GM19239 (cell line): ENCODE data around the gene FRY.
"Not testable (repeated sequence)": the region's sequence is repeated elsewhere in the genome, so short reads cannot be mapped to it uniquely, and the experiment has no call there.

Experiments
- DNase-seq: peaks from one replicate; pipeline ENCODE4 v3.0.0; 2011; ENCODE audit warnings: low spot score; ENCODE audit not compliant: insufficient read length
- FAIRE-seq: peaks from 2 replicates; lab custom pipeline; 2011; peaks lifted over from hg19 to GRCh38; lab: Jason Lieb, UNC

Gene FRY

DNA sequence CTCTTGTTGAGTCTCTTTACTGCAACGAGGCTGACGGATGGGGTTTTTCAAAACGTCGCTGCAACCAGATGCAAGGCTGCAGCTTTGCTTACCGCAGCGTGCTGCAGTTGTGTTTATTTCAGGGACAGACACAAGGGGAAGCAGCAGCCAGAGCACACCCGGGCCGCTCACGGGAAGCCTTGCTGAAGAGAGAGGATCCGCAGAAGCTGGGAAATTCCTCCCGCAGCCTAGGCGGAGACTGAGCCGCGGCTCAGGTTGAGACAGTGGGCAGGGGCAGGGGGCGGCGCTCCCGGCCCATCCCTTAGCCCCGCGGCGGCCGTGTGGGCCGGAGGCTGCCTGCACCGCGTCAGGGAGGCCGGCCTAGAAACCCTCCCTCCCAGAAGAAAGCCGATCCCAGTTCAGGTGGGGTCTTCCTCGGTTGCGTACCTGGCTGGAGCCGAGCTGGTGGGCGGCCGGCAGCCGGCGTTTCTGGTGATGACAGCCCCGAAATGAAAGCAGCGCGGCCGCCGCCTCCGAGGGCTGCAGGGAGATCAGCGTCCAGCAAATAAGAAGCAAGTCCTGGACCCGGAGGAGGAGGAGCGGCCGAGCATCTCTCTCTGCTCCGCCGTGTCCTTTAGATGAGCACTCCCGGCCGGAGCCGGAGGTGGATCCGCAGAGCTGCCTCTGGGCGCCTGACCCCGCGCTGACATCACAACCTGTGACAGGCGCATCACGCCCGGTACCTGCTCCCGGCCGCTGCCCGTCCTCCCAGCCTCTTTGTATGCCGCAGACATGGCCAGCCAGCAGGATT lies at the start of gene FRY:
TSS of gene FRY (plus strand) at position 750 of the 790 bp plus-strand sequence. CDS start at position 772, 22 bp downstream.
- DNase-seq (peak; percentile 30), FAIRE-seq (peak; percentile 76)

GRCh38 chr13:31982124-31982523 lies 49.5 kb upstream of the FRY start:
- FAIRE-seq = no peak
- DNase-seq = no peak

- FAIRE-seq (no peak), DNase-seq (no peak)
Measured at GRCh38 chr13:31982540-31982939, 49.0 kb upstream of the FRY start.

GRCh38 chr13:31983696-31984095 lies 47.9 kb upstream of the FRY start:
- DNase-seq, FAIRE-seq: not testable (repeated sequence)

DNA sequence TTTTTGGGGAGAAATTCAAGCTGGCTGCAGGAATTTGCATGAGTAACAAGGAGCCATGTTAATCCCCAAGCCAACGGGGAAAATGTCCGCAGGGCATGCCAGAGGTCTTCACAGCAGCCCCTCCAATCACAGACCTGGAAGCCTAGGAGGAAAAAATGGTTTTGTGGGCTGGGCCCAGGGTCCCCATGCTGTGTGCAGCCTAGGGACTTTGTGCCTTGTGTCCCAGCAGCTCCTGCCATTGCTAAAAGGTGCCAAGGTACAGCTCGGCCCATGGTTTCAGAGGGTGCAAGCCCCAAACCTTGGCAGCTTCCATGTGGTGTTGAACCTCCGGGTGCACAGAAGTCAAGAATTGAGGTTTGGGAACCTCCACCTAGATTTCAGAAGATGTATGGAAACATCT lies 47.2 kb upstream of the FRY start:
- FAIRE-seq = not testable (repeated sequence)

GRCh38 chr13:31986676-31987470 lies 44.7 kb upstream of the FRY start:
- FAIRE-seq (no peak), DNase-seq (no peak)

More for the DNA sequence above, 47.2 kb upstream of the FRY start:
- DNase-seq = not testable (repeated sequence)

DNA sequence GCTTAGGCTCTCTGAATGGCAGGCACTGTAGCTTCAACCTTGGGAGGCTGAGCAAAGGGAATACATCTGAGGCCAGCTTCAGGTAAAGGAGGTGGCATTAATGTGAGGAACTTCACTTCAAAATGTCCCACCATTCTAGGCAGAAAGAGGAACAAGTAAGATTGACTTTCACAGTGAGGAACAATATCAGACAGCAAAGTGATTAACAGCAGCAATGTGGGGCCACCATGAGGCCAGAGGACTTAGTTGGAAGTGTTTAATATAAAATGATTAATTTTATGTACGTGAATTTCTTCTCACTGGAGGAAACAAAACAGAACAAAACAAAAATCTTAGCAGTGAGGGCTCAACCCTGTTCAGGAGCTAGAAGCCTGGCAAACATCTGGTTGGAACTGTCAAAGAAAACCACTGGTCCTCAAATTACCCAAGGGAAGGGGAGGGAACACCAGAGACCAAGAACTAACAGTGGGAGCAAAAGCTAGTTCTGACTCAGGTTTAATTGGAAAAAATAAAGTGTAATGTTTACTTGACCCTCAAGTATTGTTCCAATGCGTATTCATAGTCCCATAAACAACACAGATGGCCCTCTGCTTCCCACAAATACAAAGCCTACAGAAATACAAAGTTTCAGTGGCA lies 43.9 kb upstream of the FRY start:
- FAIRE-seq = no peak
- no peak for DNase-seq

DNA sequence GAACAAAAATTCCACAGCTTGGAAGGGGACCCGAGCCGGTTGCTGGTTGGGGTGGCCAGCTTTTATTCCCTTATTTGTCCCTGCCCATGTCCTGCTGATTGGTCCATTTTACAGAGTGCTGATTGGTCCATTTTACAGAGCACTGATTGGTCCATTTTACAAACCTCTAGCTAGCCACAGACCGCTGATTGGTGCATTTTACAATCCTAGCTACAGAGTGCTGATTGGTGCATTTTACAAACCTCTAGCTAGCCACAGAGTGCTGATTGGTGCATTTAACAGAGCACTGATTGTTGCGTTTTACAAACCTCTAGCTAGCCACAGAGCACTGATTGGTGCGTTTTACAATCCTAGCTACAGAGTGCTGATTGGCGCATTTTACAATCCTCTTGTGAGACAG lies 37.2 kb upstream of the FRY start:
- not testable (repeated sequence) for DNase-seq, FAIRE-seq

- FAIRE-seq = no peak
- DNase-seq = no peak
Measured at GRCh38 chr13:31996601-31997000, 35.0 kb upstream of the FRY start.

GRCh38 chr13:31997641-31998040 lies 33.9 kb upstream of the FRY start:
- DNase-seq (no peak), FAIRE-seq (no peak)

- FAIRE-seq = no peak
- no peak for DNase-seq
Measured at GRCh38 chr13:31998131-31998530, 33.4 kb upstream of the FRY start.

DNA sequence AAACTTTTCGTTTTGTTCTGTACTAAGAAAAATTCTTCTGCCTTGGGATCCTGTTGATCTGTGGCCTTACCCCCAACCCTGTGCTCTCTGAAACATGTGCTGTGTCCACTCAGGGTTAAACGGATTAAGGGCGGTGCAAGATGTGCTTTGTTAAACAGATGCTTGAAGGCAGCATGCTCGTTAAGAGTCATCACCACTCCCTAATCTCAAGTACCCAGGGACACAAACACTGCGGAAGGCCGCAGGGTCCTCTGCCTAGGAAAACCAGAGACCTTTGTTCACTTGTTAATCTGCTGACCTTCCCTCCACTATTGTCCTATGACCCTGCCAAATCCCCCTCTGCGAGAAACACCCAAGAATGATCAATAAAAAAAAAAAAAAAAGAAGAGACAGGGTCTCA lies 30.8 kb upstream of the FRY start:
- FAIRE-seq, DNase-seq: not testable (repeated sequence)

DNA sequence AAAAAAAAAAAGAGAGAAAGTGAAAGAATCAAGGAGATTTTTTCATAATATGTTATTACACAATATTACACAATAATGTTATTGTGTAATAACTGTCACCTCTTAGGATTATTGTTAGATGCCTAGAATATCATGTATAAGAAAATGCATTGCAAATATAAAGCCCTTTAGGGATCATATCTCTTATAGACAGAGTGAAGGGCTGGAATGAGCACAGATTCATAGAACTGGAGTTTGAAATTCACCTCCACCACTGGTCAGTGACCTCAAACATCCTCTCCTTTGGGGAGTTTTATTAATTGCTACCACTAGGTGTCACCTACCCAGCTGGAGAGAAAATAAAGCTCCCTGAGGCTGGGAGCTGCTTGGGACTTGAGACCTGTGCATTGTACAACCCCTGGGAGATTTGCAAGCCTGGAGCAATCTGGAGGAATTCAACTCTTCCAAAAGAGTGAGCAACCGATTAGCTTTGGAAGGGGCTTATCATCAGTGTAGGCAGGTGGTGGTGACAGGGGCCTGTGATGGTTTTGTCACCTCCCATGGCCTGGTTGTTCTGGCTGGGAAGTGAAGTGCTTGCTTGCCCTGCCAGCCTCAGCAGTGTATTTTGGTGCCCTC lies 30.3 kb upstream of the FRY start:
- DNase-seq = peak; percentile 75
- FAIRE-seq = peak; percentile 89

DNA sequence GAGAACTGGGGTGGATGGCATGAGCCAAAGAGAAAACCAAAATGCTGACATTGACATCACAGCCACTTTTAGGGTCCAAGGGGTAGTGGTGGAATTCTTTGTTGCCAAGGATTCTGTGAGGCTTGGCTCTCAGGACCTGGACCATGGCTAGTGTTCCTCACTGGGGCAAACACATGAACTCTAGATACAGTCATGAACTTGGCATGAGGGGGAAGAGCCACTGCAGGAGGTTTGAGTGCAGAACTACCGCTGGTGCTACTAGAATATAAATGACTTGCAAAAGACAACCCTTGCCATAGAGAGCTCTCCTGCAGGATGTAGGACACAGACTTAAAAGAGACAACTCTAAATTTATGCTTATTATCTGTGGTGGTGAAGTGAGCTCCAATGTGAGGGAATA lies 29.8 kb upstream of the FRY start:
- FAIRE-seq (no peak), DNase-seq (no peak)

GRCh38 chr13:32002873-32003272 lies 28.7 kb upstream of the FRY start:
- no peak for FAIRE-seq

GRCh38 chr13:32007494-32007893 lies 24.1 kb upstream of the FRY start:
- FAIRE-seq = no peak
- no peak for DNase-seq

More at GRCh38 chr13:32002873-32003272, 28.7 kb upstream of the FRY start:
- no peak for DNase-seq

DNA sequence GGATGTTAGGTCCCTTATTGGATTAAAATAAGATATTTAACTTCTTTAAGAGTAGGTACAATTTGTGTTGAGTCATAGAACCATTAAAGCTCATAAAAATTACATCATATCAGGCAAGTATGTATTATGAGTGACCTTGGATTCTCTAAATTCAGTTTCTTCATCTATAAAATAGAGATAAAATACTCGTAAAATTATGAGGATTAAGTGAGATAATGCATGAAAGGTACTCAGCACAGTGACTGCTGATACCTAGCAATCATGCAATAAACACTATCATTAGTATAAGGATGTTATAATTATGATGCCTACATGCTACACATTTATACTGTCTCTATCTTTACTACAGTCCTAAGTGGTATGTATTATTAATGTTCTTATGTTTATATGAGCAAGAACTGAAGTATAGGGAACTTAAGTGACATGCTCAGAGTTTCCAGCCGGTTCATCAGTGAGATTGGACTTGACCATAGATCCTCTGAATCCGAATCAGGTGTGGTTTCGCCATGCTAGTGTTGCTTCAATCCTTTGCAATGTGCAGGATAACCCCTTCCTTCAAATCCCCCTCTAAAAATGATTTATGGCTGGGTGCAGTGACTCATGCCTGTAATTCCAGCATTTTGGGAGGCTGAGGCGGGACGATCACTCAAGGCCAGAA lies 22.9 kb upstream of the FRY start:
- FAIRE-seq = no peak
- no peak for DNase-seq

DNA sequence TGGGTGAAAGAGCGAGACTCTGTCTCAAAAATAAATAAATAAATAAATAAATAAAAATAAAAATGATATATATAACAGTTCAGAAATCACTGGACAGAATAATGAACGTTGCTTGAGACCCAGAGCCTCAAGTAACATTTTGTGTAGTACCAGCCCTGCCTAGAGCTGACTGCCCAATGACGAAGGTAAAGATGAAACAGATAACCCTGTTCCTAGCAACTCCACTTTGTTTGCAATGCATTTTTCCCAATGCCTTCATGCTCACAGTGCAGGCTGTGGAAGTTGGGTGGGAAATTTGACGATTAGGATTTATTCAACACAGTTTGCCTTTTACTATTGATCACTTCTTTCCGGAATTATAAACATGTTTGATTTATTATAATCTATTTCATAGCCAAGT lies 22.2 kb upstream of the FRY start:
- FAIRE-seq (no peak), DNase-seq (no peak)

DNA sequence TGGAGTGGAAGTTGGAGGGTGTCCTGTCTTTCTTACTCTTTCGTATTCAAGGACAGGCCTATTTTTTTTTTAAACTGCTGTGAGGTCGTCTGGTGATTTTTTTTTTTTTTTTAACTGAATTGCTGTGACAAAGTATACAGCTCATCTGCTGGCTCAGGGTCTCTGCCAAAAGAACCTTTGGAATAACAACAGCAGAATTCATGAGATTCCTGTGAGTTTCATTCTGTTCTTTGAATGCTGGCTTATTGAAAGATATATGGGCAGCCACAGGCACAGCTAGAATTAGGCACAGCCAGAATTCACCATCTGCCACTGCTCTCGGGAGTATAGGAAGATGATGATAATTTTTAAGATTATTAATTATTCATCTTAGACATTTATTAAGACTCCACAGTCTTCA lies 21.4 kb upstream of the FRY start:
- no peak for DNase-seq
- no peak for FAIRE-seq

GRCh38 chr13:32011971-32012370 lies 19.6 kb upstream of the FRY start:
- DNase-seq = no peak

More at GRCh38 chr13:32011971-32012370, 19.6 kb upstream of the FRY start:
- no peak for FAIRE-seq
